Stimulated activated CD4-positive, alpha-beta T cell treated with anti-CD3 and anti-CD28 coated beads, Interleukin-1b, Interleukin-23, amount 100 ng/mL, for 24 hours (primary cell): ENCODE results near the gene ACOX3.
"Not testable (repeated sequence)": the region's sequence is repeated elsewhere in the genome, so short reads cannot be mapped to it uniquely, and the experiment has no call there.

Experiments
- DNase-seq, 4 experiments: peaks; one replicate each; pipeline ENCODE4 v3.0.0-alpha.2; 2020; ENCODE audit warnings: low read depth in 4 of 4, low spot score in 1 of 4

The ACOX3 gene

GRCh38 chr4:8440492-8441311 is at the start of gene ACOX3, which contains the start of gene TRMT44:
ACOX3 (minus strand) TSS chr4:8440723; CDS start chr4:8416521, 24,202 bp downstream.
TRMT44 (plus strand) TSS chr4:8440777; CDS start chr4:8440823, 46 bp downstream.
- DNase-seq, result peak; percentile 87 to 96 (median 90)

GRCh38 chr4:8488791-8489369 is 48.4 kb upstream of the ACOX3 start:
- no peak for DNase-seq

- not testable (repeated sequence) for DNase-seq
These were observed 46.1 kb upstream of the ACOX3 start for GRCh38 chr4:8486643-8487042.

GRCh38 chr4:8480221-8480620 is 39.7 kb upstream of the ACOX3 start:
- DNase-seq, result no peak

GRCh38 chr4:8478801-8479744 is 38.5 kb upstream of the ACOX3 start:
- no peak for DNase-seq

GRCh38 chr4:8478371-8478770 is 37.8 kb upstream of the ACOX3 start:
- DNase-seq, result no peak

- DNase-seq, result no peak
These were observed 37.2 kb upstream of the ACOX3 start for GRCh38 chr4:8477676-8478075.

GRCh38 chr4:8477095-8477635 is 36.6 kb upstream of the ACOX3 start:
- no peak for DNase-seq

GRCh38 chr4:8475751-8476575 is 35.4 kb upstream of the ACOX3 start:
- no peak for DNase-seq

GRCh38 chr4:8474856-8475255 is 34.3 kb upstream of the ACOX3 start:
- DNase-seq, result no peak

GRCh38 chr4:8473920-8474590 is 33.5 kb upstream of the ACOX3 start:
- no peak for DNase-seq

- DNase-seq, result no peak
These were observed 32.8 kb upstream of the ACOX3 start for GRCh38 chr4:8473198-8473919.

GRCh38 chr4:8472689-8473197 is 32.2 kb upstream of the ACOX3 start:
- DNase-seq, result no peak

- DNase-seq, result no peak
These were observed 31.7 kb upstream of the ACOX3 start for GRCh38 chr4:8472158-8472688.

- DNase-seq, result no peak
These were observed 30.8 kb upstream of the ACOX3 start for GRCh38 chr4:8471211-8471875.

- DNase-seq, result no peak
These were observed 30.0 kb upstream of the ACOX3 start for GRCh38 chr4:8470451-8471024.

- DNase-seq, result no peak
These were observed 29.0 kb upstream of the ACOX3 start for GRCh38 chr4:8469550-8469949.
